Measurements from ENCODE around the gene ANKRD24.

The ANKRD24 gene

DNA sequence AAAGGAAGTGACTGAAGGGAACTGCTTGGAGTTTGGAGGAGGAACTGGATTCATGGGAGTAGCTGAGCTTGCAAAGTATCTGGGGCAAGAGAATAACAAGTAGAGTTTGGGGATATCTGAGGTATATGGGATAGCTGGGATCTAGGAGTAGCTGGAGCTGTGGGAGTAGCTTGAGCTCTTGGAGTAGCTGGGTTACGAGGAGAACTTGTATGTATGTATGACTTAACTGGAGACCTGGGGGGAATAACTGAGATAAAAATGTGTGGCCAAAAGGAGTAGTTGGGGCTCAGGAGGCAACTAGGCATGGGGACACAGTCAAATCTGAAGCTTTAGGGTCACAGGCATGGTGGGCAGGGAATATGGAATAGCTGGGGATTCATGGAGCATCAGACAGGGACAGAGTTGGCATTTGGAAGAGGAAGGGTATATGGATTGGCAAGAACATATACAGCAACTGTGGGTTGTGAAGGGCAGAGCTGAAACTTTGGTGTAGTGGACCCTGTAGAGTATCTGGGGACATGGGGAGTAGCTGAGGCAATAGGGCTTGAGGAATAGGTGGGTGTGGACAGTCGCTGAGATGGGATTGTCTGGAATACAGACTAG is 18.6 kb downstream of the ANKRD24 start:
- H3K27me3 ChIP-seq (ENCODE audit: insufficient read depth, low read length, poor library complexity) = no peaks in the 10 kb centered on the region
- no peak for ATAC-seq (ENCODE audit: insufficient read depth, low read depth)

DNA sequence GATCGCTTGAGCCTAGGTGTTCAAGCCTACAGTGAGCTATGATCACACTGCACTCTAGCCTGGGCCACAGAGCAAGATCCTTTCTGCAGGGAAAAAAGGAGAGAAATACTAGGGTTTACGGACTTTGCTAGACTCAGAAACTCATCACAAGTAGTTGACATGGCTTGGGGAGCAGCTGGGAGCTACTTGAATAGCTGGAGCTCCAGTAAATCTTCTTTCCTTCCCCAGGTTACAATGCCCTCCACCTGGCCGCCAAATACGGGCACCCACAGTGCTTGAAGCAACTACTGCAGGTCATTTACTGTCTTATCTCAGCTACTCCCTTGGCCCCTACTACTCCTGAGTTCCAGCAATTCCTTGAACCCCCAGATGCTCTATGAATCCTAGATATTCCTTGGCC is 19.3 kb downstream of the ANKRD24 start:
- H3K27me3 ChIP-seq (ENCODE audit: insufficient read depth, low read length, poor library complexity) = no peaks in the 10 kb centered on the region
- DNase-seq (no peak), ATAC-seq (ENCODE audit: insufficient read depth, low read depth) (no peak)
- no peak overlapping the region for H3K4me3 ChIP-seq (ENCODE audit: low read depth in 1 of 2, low read length in 2 of 2)
- TF ChIP-seq, protein P1, sequence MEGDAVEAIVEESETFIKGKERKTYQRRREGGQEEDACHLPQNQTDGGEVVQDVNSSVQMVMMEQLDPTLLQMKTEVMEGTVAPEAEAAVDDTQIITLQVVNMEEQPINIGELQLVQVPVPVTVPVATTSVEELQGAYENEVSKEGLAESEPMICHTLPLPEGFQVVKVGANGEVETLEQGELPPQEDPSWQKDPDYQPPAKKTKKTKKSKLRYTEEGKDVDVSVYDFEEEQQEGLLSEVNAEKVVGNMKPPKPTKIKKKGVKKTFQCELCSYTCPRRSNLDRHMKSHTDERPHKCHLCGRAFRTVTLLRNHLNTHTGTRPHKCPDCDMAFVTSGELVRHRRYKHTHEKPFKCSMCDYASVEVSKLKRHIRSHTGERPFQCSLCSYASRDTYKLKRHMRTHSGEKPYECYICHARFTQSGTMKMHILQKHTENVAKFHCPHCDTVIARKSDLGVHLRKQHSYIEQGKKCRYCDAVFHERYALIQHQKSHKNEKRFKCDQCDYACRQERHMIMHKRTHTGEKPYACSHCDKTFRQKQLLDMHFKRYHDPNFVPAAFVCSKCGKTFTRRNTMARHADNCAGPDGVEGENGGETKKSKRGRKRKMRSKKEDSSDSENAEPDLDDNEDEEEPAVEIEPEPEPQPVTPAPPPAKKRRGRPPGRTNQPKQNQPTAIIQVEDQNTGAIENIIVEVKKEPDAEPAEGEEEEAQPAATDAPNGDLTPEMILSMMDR (IDR thresholded peaks at IDR 0.05; ENCODE audit: borderline replicate concordance, extremely low read depth, low read length, poor library complexity, severe bottlenecking) = no peak
- TF ChIP-seq EZH2 (IDR thresholded peaks at IDR 0.05; ENCODE audit: borderline replicate concordance, low read depth, low read length, severe bottlenecking) = no peak
- no peak overlapping the region for H3K27ac ChIP-seq (ENCODE audit: low read length)
- H3K4me2 ChIP-seq (ENCODE audit: insufficient read depth, low read length) = no peak overlapping the region
- H4K20me1 ChIP-seq (ENCODE audit: insufficient read depth, low read length) = no peaks in the 10 kb centered on the region
- H3K9ac ChIP-seq (ENCODE audit: low read depth, low read length) = no peak overlapping the region
- no peaks in the 10 kb centered on the region for H3K9me3 ChIP-seq (ENCODE audit: insufficient read depth, low read length, severe bottlenecking)
- H3K79me2 ChIP-seq (ENCODE audit: insufficient read depth, low read length) = no peaks in the 10 kb centered on the region
- no peaks in the 10 kb centered on the region for H3K4me1 ChIP-seq (ENCODE audit: insufficient read depth, low read length)
- H3K36me3 ChIP-seq (ENCODE audit: insufficient read depth, low read length) = no peaks in the 10 kb centered on the region
- no peak overlapping the region for H2AFZ ChIP-seq (ENCODE audit: low read depth, low read length)

More for the DNA sequence above, 18.6 kb downstream of the ANKRD24 start:
- Histone ChIP-seq H3K4me3 (ENCODE audit: low read depth in 1 of 2, low read length in 2 of 2) (no peak overlapping the region), H3K4me1 (ENCODE audit: insufficient read depth, low read length) (no peaks in the 10 kb centered on the region), H4K20me1 (ENCODE audit: insufficient read depth, low read length) (no peaks in the 10 kb centered on the region), H3K79me2 (ENCODE audit: insufficient read depth, low read length) (no peaks in the 10 kb centered on the region), H3K27ac (ENCODE audit: low read length) (no peak overlapping the region), H3K36me3 (ENCODE audit: insufficient read depth, low read length) (no peaks in the 10 kb centered on the region), H3K9me3 (ENCODE audit: insufficient read depth, low read length, severe bottlenecking) (no peaks in the 10 kb centered on the region), H2AFZ (ENCODE audit: low read depth, low read length) (no peak overlapping the region), H3K9ac (ENCODE audit: low read depth, low read length) (no peak overlapping the region), H3K4me2 (ENCODE audit: insufficient read depth, low read length) (no peak overlapping the region)
- TF ChIP-seq, protein P1 (IDR thresholded peaks at IDR 0.05; ENCODE audit: borderline replicate concordance, extremely low read depth, low read length, poor library complexity, severe bottlenecking) = no peak
- TF ChIP-seq EZH2 (IDR thresholded peaks at IDR 0.05; ENCODE audit: borderline replicate concordance, low read depth, low read length, severe bottlenecking) = no peak
- DNase-seq = no peak

DNA sequence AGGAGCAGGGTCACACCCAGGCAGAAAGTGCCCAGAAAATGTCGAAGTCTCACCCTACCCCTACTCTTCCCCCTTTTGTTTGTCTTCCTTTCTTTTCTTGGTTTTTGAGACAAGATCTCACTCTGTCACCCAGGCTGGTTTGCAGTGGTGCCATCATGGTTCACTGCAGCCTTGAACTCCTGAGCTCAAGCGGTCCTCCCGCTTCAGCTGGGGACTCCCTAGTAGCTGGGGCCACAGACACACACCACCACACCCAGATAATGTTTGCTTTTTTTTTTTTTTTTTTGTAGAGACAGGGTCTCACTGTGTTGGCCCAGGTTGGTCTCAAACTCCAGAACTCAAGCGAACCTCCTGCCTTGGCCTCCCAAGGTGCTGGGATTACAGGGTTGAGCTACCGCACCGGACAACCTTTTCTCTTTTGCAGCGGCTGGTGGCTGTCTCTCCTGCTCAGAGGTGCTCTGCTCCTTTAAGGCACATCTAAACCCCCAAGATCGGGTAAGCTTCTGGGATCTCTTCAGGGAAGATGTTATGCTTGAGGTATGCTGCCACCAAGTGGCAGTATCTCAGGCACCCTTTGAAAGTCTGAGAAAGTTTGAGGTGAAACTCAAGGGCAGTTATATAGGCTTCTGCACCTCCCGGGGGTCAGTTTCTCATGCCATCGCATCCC is 24.5 kb downstream of the ANKRD24 start:
- Histone ChIP-seq H3K27me3 (ENCODE audit: insufficient read depth, low read length, poor library complexity) (no peaks in the 10 kb centered on the region), H3K4me3 (ENCODE audit: low read depth in 1 of 2, low read length in 2 of 2) (no peak overlapping the region), H3K36me3 (ENCODE audit: insufficient read depth, low read length) (no peaks in the 10 kb centered on the region), H3K4me1 (ENCODE audit: insufficient read depth, low read length) (no peaks in the 10 kb centered on the region), H3K79me2 (ENCODE audit: insufficient read depth, low read length) (no peaks in the 10 kb centered on the region), H3K4me2 (ENCODE audit: insufficient read depth, low read length) (no peak overlapping the region), H3K9ac (ENCODE audit: low read depth, low read length) (no peak overlapping the region), H3K27ac (ENCODE audit: low read length) (no peak overlapping the region), H3K9me3 (ENCODE audit: insufficient read depth, low read length, severe bottlenecking) (no peaks in the 10 kb centered on the region), H2AFZ (ENCODE audit: low read depth, low read length) (no peak overlapping the region), H4K20me1 (ENCODE audit: insufficient read depth, low read length) (no peaks in the 10 kb centered on the region)
- DNase-seq (no peak), ATAC-seq (ENCODE audit: insufficient read depth, low read depth) (no peak)
- TF ChIP-seq, protein P1 (IDR thresholded peaks at IDR 0.05; ENCODE audit: borderline replicate concordance, extremely low read depth, low read length, poor library complexity, severe bottlenecking) = peak; percentile 24
- no peak for TF ChIP-seq EZH2 (IDR thresholded peaks at IDR 0.05; ENCODE audit: borderline replicate concordance, low read depth, low read length, severe bottlenecking)
